Nephron (organoid): ENCODE results near the gene MS4A18.
"Not testable (repeated sequence)": the region's sequence is repeated elsewhere in the genome, so short reads cannot be mapped to it uniquely, and the experiment has no call there.

Source experiments
- H3K27ac Mint-ChIP-seq, 3 experiments: 2 replicates each; pipeline ENCODE4 v1.8.0; 2020; ENCODE audit warnings: mixed read lengths in 3 of 3, mild to moderate bottlenecking in 2 of 3, moderate library complexity in 1 of 3
- H3K27me3 Mint-ChIP-seq: 2 replicates; pipeline ENCODE4 v1.8.0; 2021; ENCODE audit warnings: low read depth, mild to moderate bottlenecking, moderate library complexity, mixed read lengths
- H3K36me3 Mint-ChIP-seq: 2 replicates; pipeline ENCODE4 v1.8.0; 2020; ENCODE audit warnings: low read depth, mixed read lengths
- H3K4me1 Mint-ChIP-seq: 2 replicates; pipeline ENCODE4 v1.8.0; 2020; ENCODE audit warnings: mixed read lengths
- H3K4me3 Mint-ChIP-seq, 3 experiments: 2 replicates each; pipeline ENCODE4 v1.8.0; 2020; ENCODE audit warnings: mild to moderate bottlenecking in 3 of 3, mixed read lengths in 3 of 3, moderate library complexity in 2 of 3
- H3K9me3 Mint-ChIP-seq: 2 replicates; pipeline ENCODE4 v1.8.0; 2020; ENCODE audit warnings: mixed read lengths
- TF ChIP-seq, protein P1 (sequence below), 3 experiments: fragments of 200-600 bp; sonication (generic); IDR thresholded peaks; one replicate each; pipeline ENCODE4 v1.5.0; 2021; ENCODE audit warnings: antibody characterized with exemption in 3 of 3; ENCODE audit not compliant: unreplicated experiment in 3 of 3

The MS4A18 gene

GRCh38 chr11:60710482-60710881, 14.0 kb upstream of the MS4A18 start:
- no peaks in the 10 kb centered on the region for H3K27me3 Mint-ChIP-seq
- TF ChIP-seq, protein P1, sequence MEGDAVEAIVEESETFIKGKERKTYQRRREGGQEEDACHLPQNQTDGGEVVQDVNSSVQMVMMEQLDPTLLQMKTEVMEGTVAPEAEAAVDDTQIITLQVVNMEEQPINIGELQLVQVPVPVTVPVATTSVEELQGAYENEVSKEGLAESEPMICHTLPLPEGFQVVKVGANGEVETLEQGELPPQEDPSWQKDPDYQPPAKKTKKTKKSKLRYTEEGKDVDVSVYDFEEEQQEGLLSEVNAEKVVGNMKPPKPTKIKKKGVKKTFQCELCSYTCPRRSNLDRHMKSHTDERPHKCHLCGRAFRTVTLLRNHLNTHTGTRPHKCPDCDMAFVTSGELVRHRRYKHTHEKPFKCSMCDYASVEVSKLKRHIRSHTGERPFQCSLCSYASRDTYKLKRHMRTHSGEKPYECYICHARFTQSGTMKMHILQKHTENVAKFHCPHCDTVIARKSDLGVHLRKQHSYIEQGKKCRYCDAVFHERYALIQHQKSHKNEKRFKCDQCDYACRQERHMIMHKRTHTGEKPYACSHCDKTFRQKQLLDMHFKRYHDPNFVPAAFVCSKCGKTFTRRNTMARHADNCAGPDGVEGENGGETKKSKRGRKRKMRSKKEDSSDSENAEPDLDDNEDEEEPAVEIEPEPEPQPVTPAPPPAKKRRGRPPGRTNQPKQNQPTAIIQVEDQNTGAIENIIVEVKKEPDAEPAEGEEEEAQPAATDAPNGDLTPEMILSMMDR (IDR thresholded peaks at IDR 0.05; ENCODE audit: unreplicated experiment in 3 of 3) = no peak
- no peaks in the 10 kb centered on the region for H3K4me1 Mint-ChIP-seq
- no peak overlapping the region for H3K27ac Mint-ChIP-seq
- H3K9me3 Mint-ChIP-seq = no peaks in the 10 kb centered on the region
- no peaks in the 10 kb centered on the region for H3K36me3 Mint-ChIP-seq
- no peak overlapping the region for H3K4me3 Mint-ChIP-seq

- TF ChIP-seq, protein P1 (IDR thresholded peaks at IDR 0.05; ENCODE audit: unreplicated experiment in 3 of 3) = no peak
- Mint-ChIP-seq H3K27me3 (no peaks in the 10 kb centered on the region), H3K4me1 (no peaks in the 10 kb centered on the region), H3K4me3 (no peak overlapping the region), H3K9me3 (no peaks in the 10 kb centered on the region), H3K36me3 (no peaks in the 10 kb centered on the region), H3K27ac (no peak overlapping the region)
Observed at GRCh38 chr11:60711276-60711675, 13.2 kb upstream of the MS4A18 start.

DNA sequence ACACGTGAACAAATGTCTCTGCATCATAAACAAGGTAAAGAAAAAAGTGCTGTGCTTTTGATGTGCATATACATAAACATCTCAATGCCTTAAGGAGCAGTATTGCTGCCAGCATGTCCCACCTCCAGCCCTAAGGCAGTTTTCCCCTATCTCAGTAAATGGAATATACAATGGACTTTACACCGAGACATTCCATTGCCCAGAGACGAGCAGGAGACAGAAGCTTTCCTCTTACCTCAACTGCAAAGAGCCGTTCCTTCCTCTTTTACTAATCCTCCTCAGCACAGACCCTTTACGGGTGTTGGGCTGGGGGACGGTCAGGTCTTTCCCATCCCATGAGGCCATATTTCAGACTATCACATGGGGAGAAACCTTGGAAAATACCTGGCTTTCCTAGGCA, 11.1 kb upstream of the MS4A18 start:
- not testable (repeated sequence) for H3K36me3 Mint-ChIP-seq, H3K9me3 Mint-ChIP-seq, H3K4me3 Mint-ChIP-seq, H3K27ac Mint-ChIP-seq, H3K4me1 Mint-ChIP-seq, H3K27me3 Mint-ChIP-seq

GRCh38 chr11:60717956-60718355, 6.6 kb upstream of the MS4A18 start:
- Mint-ChIP-seq H3K4me3 (no peak overlapping the region), H3K27me3 (peaks cover 15% of the 10 kb centered on the region), H3K36me3 (no peaks in the 10 kb centered on the region), H3K27ac (no peak overlapping the region), H3K9me3 (peaks cover 3% of the 10 kb centered on the region), H3K4me1 (no peaks in the 10 kb centered on the region)
- TF ChIP-seq, protein P1 (IDR thresholded peaks at IDR 0.05; ENCODE audit: unreplicated experiment in 3 of 3) = no peak

GRCh38 chr11:60718524-60719316, 5.8 kb upstream of the MS4A18 start:
- TF ChIP-seq, protein P1 (IDR thresholded peaks at IDR 0.05; ENCODE audit: unreplicated experiment in 3 of 3) = no peak

GRCh38 chr11:60719391-60719790, 5.1 kb upstream of the MS4A18 start:
- Mint-ChIP-seq H3K36me3 (no peaks in the 10 kb centered on the region), H3K27ac (no peak overlapping the region), H3K4me1 (no peaks in the 10 kb centered on the region), H3K4me3 (no peak overlapping the region), H3K27me3 (peaks cover 15% of the 10 kb centered on the region), H3K9me3 (peaks cover 3% of the 10 kb centered on the region)
- TF ChIP-seq, protein P1 (IDR thresholded peaks at IDR 0.05; ENCODE audit: unreplicated experiment in 3 of 3) = no peak

More at GRCh38 chr11:60718524-60719316, 5.8 kb upstream of the MS4A18 start:
- H3K4me1 Mint-ChIP-seq = no peaks in the 10 kb centered on the region
- H3K27me3 Mint-ChIP-seq = peaks cover 15% of the 10 kb centered on the region
- no peaks in the 10 kb centered on the region for H3K36me3 Mint-ChIP-seq
- peaks cover 3% of the 10 kb centered on the region for H3K9me3 Mint-ChIP-seq
- H3K4me3 Mint-ChIP-seq = no peak overlapping the region
- H3K27ac Mint-ChIP-seq = no peak overlapping the region
